ENCODE results near the gene HAUS5.

- TF ChIP-seq RAD21 (IDR thresholded peaks at IDR 0.05; ENCODE audit: low read depth) (no peak), TEAD4 (IDR thresholded peaks at IDR 0.05) (no peak), YY1 (IDR thresholded peaks at IDR 0.05; ENCODE audit: low read depth) (no peak), CREB1 (IDR thresholded peaks at IDR 0.05; ENCODE audit: low read depth) (no peak), EP300 (IDR thresholded peaks at IDR 0.05; ENCODE audit: borderline replicate concordance) (no peak), TAF1 (IDR thresholded peaks at IDR 0.05; ENCODE audit: low read depth) (no peak), REST (IDR thresholded peaks at IDR 0.05; ENCODE audit: low read depth) (no peak)
- TF ChIP-seq, protein P1, sequence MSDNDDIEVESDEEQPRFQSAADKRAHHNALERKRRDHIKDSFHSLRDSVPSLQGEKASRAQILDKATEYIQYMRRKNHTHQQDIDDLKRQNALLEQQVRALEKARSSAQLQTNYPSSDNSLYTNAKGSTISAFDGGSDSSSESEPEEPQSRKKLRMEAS (IDR thresholded peaks at IDR 0.05) = no peak
Measured at GRCh38 chr19:35623327-35624010, 10.9 kb downstream of the HAUS5 start.

Measured in Ishikawa (cell line).